Gastrocnemius medialis (tissue), 4 donors: ENCODE results near the gene COX17. TPM values are rescaled to one million over a fixed set of nuclear protein-coding genes. Genes with fewer than 3 reads are reported as not detected.

Experiments used
- ATAC-seq, 2 donors: fragments of 150-250 bp; one replicate each; pipeline ENCODE4 v1.9.1; 2016
- DNase-seq, 2 donors: peaks; one replicate each; pipeline ENCODE4 v3.0.0-alpha.2; 2019
- H3K27ac ChIP-seq, 4 donors: fragments of 200-600 bp; sonication (generic); 1 replicate in 1 of 4; 2 replicates in 3 of 4; pipeline ENCODE4 v1.5.1; 2016 to 2018; ENCODE audit warnings: mild to moderate bottlenecking in 2 of 4, moderate library complexity in 1 of 4
- H3K27me3 ChIP-seq, 3 donors: fragments of 200-600 bp; sonication (generic) in 2 of 3; 1 replicate in 1 of 3; 2 replicates in 2 of 3; pipeline versions ENCODE4 v1.5.1 to v1.6.0; 2016 to 2019; ENCODE audit warnings: mild to moderate bottlenecking in 1 of 3, moderate library complexity in 1 of 3
- H3K36me3 ChIP-seq, 2 donors: fragments of 200-600 bp; sonication (generic) in 1 of 2; one replicate each; pipeline ENCODE4 v1.5.1; 2017 to 2018
- H3K4me1 ChIP-seq, 2 donors: fragments of 200-600 bp; sonication (generic) in 1 of 2; one replicate each; pipeline ENCODE4 v1.5.1; 2016 to 2017; ENCODE audit warnings: mild to moderate bottlenecking in 2 of 2
- H3K4me3 ChIP-seq, 4 donors: fragments of 200-600 bp; sonication (generic) in 3 of 4; 1 replicate in 1 of 4; 2 replicates in 3 of 4; pipeline ENCODE4 v1.5.1; 2016 to 2019; ENCODE audit warnings: mild to moderate bottlenecking in 2 of 4
- H3K9me3 ChIP-seq, 3 donors: fragments of 200-600 bp; sonication (generic) in 2 of 3; 1 replicate in 1 of 3; 2 replicates in 2 of 3; pipeline ENCODE4 v1.5.1; 2016 to 2019
- POLR2A ChIP-seq, 2 donors: fragments of 450-650 bp; IDR thresholded peaks; one replicate each; pipeline ENCODE4 v1.6.1; 2017; ENCODE audit warnings: antibody characterized with exemption in 2 of 2, mild to moderate bottlenecking in 2 of 2, moderate library complexity in 2 of 2
- in situ Hi-C, 4 donors: fragments of 200-750 bp; cut with MboI; loops; one replicate each; pipeline versions ENCODE4 v1.15.0 to v1.8.0; 2017; ENCODE audit warnings: low sequenced_read_pairs in 4 of 4
- intact Hi-C: fragments of 100-400 bp; cut with DNase I; formaldehyde crosslinking; loops from one replicate; pipeline ENCODE4 v1.15.1; 2023; ENCODE audit warnings: low total_unique reads
- total RNA-seq, 4 donors: library from RNA; depleted of rRNA; stranded (reverse); fragments of >200 nt; gene quantifications; one replicate each; pipeline versions ENCODE4 v1.1.0 to v1.2.3, GENCODE V29; 2016
- TF ChIP-seq, protein P1 (sequence below), 5 experiments: fragments of 450-650 bp in 3 of 5; fragments of 200-600 bp in 2 of 5; sonication (generic) in 2 of 5; IDR thresholded peaks in 4 of 5; conservative IDR thresholded peaks in 1 of 5; 1 replicate in 4 of 5; 2 replicates in 1 of 5; pipeline ENCODE4 v1.5.1; 2016 to 2019; ENCODE audit warnings: antibody characterized with exemption in 5 of 5, mild to moderate bottlenecking in 3 of 5, moderate library complexity in 3 of 5

Gene COX17
- total RNA-seq, 4 donors from 2014 or later: 63.4 to 146 (median 87.5) TPM

DNA sequence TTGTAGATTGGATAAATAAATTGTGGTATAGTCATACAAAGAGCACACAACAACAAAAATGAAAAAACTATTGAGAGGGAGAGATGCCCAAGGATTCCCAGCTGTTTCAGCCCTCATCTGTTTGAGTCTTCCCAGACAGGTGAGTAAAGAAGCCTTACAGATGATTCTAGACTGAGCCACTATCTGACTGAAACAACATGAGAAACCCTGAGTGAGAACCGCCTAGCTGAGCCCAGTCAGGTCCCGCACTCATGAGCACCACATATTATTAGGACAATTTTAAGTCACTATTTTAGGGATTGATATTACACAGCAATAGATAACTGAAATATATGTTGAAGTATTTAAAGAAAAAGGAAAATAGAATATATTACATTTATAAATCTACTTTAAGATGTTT is 35.8 kb downstream of the COX17 start:
- TF ChIP-seq, protein P1, sequence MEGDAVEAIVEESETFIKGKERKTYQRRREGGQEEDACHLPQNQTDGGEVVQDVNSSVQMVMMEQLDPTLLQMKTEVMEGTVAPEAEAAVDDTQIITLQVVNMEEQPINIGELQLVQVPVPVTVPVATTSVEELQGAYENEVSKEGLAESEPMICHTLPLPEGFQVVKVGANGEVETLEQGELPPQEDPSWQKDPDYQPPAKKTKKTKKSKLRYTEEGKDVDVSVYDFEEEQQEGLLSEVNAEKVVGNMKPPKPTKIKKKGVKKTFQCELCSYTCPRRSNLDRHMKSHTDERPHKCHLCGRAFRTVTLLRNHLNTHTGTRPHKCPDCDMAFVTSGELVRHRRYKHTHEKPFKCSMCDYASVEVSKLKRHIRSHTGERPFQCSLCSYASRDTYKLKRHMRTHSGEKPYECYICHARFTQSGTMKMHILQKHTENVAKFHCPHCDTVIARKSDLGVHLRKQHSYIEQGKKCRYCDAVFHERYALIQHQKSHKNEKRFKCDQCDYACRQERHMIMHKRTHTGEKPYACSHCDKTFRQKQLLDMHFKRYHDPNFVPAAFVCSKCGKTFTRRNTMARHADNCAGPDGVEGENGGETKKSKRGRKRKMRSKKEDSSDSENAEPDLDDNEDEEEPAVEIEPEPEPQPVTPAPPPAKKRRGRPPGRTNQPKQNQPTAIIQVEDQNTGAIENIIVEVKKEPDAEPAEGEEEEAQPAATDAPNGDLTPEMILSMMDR (IDR thresholded peaks at IDR 0.05 in 4 of 5, conservative IDR thresholded peaks at IDR 0.05 in 1 of 5): no peak
- TF ChIP-seq POLR2A (IDR thresholded peaks at IDR 0.05): no peak
- no peaks in the 10 kb centered on the region for H3K9me3 ChIP-seq
- ATAC-seq: no peak
- H3K4me3 ChIP-seq: no peak overlapping the region
- H3K4me1 ChIP-seq: peaks cover 54 to 73% of the 10 kb centered on the region in 2 donors
- H3K27me3 ChIP-seq: no peaks in the 10 kb centered on the region
- in situ Hi-C loops (no loop called here), intact Hi-C loops (no loop called here)
- H3K36me3 ChIP-seq: peaks cover 0 to 5% of the 10 kb centered on the region in 2 donors
- DNase-seq: no peak
- H3K27ac ChIP-seq: peak overlapping the region; percentile 94 to 96 (median 95)

DNA sequence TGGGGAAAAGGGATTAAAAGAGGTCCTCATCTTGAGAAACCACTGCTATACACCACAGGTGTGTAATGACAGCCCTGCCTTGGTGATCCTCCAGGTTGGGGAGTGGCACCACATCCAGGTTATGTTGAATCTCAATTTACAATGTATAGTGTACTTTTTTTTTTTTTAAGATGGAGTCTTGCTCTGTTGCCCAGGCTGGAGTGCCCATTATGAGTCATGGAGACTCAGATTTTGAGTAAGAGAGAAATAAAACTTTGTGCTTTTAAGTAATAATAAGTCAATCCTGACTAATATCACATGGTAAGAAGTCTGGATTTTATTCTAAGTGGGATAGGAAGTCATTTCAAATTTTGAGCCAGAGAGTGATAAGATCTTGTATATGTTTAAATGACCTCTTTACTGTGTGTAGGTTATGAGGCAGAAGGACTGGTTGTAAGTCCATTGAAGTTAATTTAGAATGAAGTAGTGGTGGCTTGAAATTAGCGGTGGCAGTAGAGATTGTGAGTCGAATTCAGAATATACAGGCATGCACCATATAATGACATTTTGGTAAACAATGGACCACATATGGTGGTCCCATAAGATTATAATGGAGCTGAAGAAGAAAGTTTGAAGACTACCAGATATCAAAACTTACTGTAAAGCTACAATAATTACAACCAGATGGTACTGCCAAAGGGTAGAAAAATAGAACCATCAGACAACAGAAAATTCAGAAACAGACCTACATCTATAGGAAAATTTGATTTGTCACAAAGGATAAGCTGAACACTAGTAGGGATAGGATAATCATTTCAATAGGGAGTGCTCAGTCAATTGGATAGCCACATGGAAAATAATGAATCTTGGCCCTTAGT is 37.5 kb downstream of the COX17 start:
- in situ Hi-C loops (no loop called here), intact Hi-C loops (loop anchor here (1.0 kb wide), 1 partner anchor 13 kb away; no protein-coding TSS in a partner anchor)
- Histone ChIP-seq H3K36me3 (peaks cover 0 to 5% of the 10 kb centered on the region in 2 donors), H3K4me1 (peaks cover 62 to 70% of the 10 kb centered on the region in 2 donors), H3K9me3 (no peaks in the 10 kb centered on the region), H3K4me3 (no peak overlapping the region), H3K27me3 (no peaks in the 10 kb centered on the region), H3K27ac (peak overlapping the region; percentile 94 to 96 (median 95))
- no peak for DNase-seq
- no peak for ATAC-seq
- no peak for TF ChIP-seq POLR2A (IDR thresholded peaks at IDR 0.05)
- TF ChIP-seq, protein P1 (IDR thresholded peaks at IDR 0.05 in 4 of 5, conservative IDR thresholded peaks at IDR 0.05 in 1 of 5): no peak

DNA sequence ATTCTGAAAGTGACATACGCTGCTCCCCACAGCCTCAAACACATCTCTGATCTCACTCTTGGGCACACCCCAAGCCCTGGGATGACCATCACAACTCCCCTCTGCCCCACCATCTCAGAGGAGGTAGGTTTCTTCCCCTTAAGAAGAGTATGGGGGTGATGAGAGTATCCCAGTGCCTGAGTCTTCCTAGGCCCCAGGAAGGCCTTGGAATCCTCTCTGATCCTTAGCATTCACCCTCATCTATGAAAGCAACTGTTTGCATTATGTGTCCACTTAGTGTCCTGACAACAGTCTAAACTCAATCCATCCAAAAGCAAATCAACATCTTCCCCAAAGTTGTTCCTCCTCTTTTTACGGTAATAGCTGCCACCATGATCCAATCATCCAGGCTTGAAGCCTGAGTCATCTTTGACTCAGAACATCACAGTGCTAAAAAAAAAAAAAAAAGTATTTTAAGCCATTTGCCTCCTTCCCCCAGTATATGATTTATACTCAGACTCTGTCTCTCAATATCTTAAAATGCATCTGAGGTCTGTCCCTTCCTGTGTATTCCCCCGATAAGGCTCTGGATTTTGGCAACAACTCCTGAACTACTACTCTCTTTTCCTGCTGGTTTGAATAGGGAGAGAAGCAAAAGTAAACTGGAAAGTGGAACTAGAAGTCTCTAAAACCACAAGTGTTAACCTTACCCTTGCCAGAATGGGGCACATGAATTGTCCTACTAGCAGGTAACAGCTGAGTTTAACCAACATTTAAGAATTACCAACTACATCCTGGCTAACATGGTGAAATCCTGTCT is 39.3 kb downstream of the COX17 start:
- intact Hi-C loops (no loop called here), in situ Hi-C loops (no loop called here)
- DNase-seq (no peak), ATAC-seq (peak; percentile 56 to 59)
- TF ChIP-seq, protein P1 (IDR thresholded peaks at IDR 0.05 in 4 of 5, conservative IDR thresholded peaks at IDR 0.05 in 1 of 5): no peak
- peak in 1 of 2 donors; percentile 24 for TF ChIP-seq POLR2A (IDR thresholded peaks at IDR 0.05)
- Histone ChIP-seq H3K4me1 (peaks cover 49 to 53% of the 10 kb centered on the region in 2 donors), H3K9me3 (no peaks in the 10 kb centered on the region), H3K36me3 (peaks cover 0 to 5% of the 10 kb centered on the region in 2 donors), H3K4me3 (peak overlapping the region; percentile 35 to 43 (median 38)), H3K27ac (peak overlapping the region; percentile 94 to 96 (median 95)), H3K27me3 (no peaks in the 10 kb centered on the region)

DNA sequence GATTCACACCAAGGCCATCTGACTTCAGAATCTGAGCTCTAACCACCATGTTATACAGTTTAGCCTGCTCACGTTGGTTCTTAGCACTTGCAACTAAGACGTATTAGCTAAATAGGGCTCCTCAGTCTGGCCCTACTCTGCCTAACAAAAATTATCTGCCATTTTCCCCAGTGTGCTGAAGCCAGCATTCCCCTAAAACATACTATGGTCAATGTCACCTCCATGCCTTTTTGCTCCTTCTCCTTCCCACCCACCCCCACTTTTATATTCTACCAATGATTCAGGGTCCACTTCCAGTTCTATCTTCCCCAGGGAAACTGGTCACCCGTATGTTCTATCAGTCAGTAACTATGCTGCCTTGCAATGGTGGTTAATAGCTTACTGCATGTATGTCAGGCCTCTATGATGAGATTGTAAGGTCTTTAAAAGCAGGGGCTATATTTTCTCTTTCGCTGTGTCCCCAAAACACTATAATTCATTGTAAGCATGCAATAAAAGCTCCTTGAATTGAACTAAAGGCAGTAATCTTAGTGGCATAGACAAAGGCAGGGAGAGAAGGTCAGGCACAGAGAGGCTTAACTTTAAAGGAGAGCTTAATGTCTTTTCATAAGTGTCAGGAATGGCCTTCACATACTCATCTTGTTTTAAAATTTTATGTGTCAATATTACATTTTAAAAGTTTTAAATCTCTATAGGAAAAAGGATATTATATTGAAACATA is 40.2 kb downstream of the COX17 start:
- Histone ChIP-seq H3K27ac (peak overlapping the region; percentile 94 to 96 (median 95)), H3K4me3 (no peak overlapping the region), H3K9me3 (no peaks in the 10 kb centered on the region), H3K27me3 (no peaks in the 10 kb centered on the region), H3K36me3 (peaks cover 0 to 5% of the 10 kb centered on the region in 2 donors), H3K4me1 (peaks cover 53 to 56% of the 10 kb centered on the region in 2 donors)
- TF ChIP-seq, protein P1 (IDR thresholded peaks at IDR 0.05 in 4 of 5, conservative IDR thresholded peaks at IDR 0.05 in 1 of 5): no peak
- no peak for TF ChIP-seq POLR2A (IDR thresholded peaks at IDR 0.05)
- DNase-seq (no peak), ATAC-seq (no peak)
- in situ Hi-C loops: no loop called here
- intact Hi-C loops: no loop called here
